Measurements from ENCODE around the gene NOL4. TPM values are rescaled to one million over a fixed set of nuclear protein-coding genes. Genes with fewer than 3 reads are reported as not detected.

NOL4 gene
- total RNA-seq, 1 donor from 2014 or later = 11.5 TPM

DNA sequence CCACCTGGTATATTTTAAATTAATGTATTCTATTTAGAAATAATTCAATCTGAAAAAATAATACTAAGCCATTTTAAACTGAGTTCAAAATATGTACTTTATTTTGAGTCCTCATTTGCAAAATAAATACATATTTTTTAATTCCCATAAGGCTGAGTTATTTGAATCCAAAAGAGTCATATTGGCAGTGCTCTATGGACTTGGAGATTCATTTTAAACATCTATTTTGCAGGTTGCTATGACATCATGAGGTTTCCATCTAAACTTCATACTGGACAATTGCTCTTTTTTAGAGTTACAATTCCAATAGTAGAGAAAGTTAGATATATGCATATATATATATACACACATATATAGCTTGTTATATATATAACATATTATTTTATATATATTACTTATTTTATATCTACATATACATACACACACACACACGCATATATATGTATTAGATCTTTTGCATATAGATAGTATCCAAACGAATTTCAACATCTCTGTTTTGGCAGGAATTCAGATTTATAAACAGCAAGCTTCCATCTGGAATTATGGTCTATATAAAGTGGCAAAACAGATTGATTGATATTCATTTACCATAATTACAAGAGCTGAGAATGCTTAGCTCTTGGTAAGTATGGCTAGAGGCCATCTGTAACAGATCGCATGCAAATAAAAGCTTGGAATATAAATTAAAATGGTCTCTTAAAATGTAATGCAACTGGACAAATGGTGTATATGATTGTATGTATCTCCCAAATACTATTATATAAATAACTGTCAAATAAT is 34.9 kb downstream of the NOL4 start:
- Histone ChIP-seq H3K27me3 (no peaks in the 10 kb centered on the region), H4K20me1 (ENCODE audit: low read depth) (no peaks in the 10 kb centered on the region), H3K4me2 (no peak overlapping the region), H3K9me3 (ENCODE audit: low read depth) (no peaks in the 10 kb centered on the region), H3K27ac (no peak overlapping the region), H3K9ac (no peak overlapping the region), H3F3A (ENCODE audit: low read depth) (no peaks in the 10 kb centered on the region), H2AFZ (replicated peaks) (no peak overlapping the region), H3K36me3 (no peaks in the 10 kb centered on the region), H3K4me1 (no peaks in the 10 kb centered on the region), H3K4me3 (no peak overlapping the region), H3K79me2 (ENCODE audit: low read depth) (no peaks in the 10 kb centered on the region)
- Mint-ChIP-seq H3K27ac (no peak overlapping the region), H3K36me3 (no peaks in the 10 kb centered on the region), H3K9me3 (peaks cover 6% of the 10 kb centered on the region), H3K27me3 (ENCODE audit: insufficient read depth, low read depth) (no peaks in the 10 kb centered on the region), H3K4me1 (no peaks in the 10 kb centered on the region), H3K4me3 (no peak overlapping the region)
- no peak for DNase-seq (ENCODE audit: low spot score)
- TF ChIP-seq EZH2 (IDR thresholded peaks at IDR 0.05) = no peak
- TF ChIP-seq EZH2phosphoT487 (IDR thresholded peaks at IDR 0.05) = no peak
- TF ChIP-seq, protein P1, sequence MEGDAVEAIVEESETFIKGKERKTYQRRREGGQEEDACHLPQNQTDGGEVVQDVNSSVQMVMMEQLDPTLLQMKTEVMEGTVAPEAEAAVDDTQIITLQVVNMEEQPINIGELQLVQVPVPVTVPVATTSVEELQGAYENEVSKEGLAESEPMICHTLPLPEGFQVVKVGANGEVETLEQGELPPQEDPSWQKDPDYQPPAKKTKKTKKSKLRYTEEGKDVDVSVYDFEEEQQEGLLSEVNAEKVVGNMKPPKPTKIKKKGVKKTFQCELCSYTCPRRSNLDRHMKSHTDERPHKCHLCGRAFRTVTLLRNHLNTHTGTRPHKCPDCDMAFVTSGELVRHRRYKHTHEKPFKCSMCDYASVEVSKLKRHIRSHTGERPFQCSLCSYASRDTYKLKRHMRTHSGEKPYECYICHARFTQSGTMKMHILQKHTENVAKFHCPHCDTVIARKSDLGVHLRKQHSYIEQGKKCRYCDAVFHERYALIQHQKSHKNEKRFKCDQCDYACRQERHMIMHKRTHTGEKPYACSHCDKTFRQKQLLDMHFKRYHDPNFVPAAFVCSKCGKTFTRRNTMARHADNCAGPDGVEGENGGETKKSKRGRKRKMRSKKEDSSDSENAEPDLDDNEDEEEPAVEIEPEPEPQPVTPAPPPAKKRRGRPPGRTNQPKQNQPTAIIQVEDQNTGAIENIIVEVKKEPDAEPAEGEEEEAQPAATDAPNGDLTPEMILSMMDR (IDR thresholded peaks at IDR 0.05) = no peak

All from neural progenitor cell (in vitro differentiated cells).